ENCODE data around the gene MTRFR.
A peak's percentile ranks its signal among the peaks of the same experiment; 100 is the strongest.
"Not testable (repeated sequence)": the region's sequence is repeated elsewhere in the genome, so short reads cannot be mapped to it uniquely, and the experiment has no call there.

Gene MTRFR

GRCh38 chr12:123232807-123233504, at the start of gene MTRFR, which contains the start of gene MPHOSPH9:
TSS of gene MTRFR (plus strand) at chr12:123233436. CDS start at chr12:123253675, 20,239 bp downstream.
TSS of gene MPHOSPH9 (minus strand) at chr12:123233141. CDS start at chr12:123230364, 2,777 bp downstream.
- DNase-seq (ENCODE audit: low spot score): peak; percentile 99

- DNase-seq (ENCODE audit: low spot score): no peak
Observed at GRCh38 chr12:123187637-123188036, 45.6 kb upstream of the MTRFR start.

GRCh38 chr12:123199936-123200335, 33.3 kb upstream of the MTRFR start:
- no peak for DNase-seq (ENCODE audit: low spot score)

- no peak for DNase-seq (ENCODE audit: low spot score)
Observed at GRCh38 chr12:123200414-123200813, 32.8 kb upstream of the MTRFR start.

- not testable (repeated sequence) for DNase-seq (ENCODE audit: low spot score)
Observed at GRCh38 chr12:123206794-123207193, 26.4 kb upstream of the MTRFR start.

- not testable (repeated sequence) for DNase-seq (ENCODE audit: low spot score)
Observed at GRCh38 chr12:123207815-123208214, 25.4 kb upstream of the MTRFR start.

- DNase-seq (ENCODE audit: low spot score): no peak
Observed at GRCh38 chr12:123223241-123223668, 10.0 kb upstream of the MTRFR start.

- no peak for DNase-seq (ENCODE audit: low spot score)
Observed at GRCh38 chr12:123225443-123225842, 7.8 kb upstream of the MTRFR start.

- DNase-seq (ENCODE audit: low spot score): no peak
Observed at GRCh38 chr12:123227581-123228258, 5.5 kb upstream of the MTRFR start.

- no peak for DNase-seq (ENCODE audit: low spot score)
Observed at GRCh38 chr12:123229051-123229450, 4.2 kb upstream of the MTRFR start.

GRCh38 chr12:123231931-123232330, 1.3 kb upstream of the MTRFR start:
- DNase-seq (ENCODE audit: low spot score): no peak

- DNase-seq (ENCODE audit: low spot score): no peak
Observed at GRCh38 chr12:123232472-123232806, 797 bp upstream of the MTRFR start.

- no peak for DNase-seq (ENCODE audit: low spot score)
Observed at GRCh38 chr12:123233505-123234308, 471 bp downstream of the MTRFR start.

- DNase-seq (ENCODE audit: low spot score): peak; percentile 59
Observed at GRCh38 chr12:123237646-123238329, 4.6 kb downstream of the MTRFR start.

GRCh38 chr12:123238330-123238682, 5.1 kb downstream of the MTRFR start:
- DNase-seq (ENCODE audit: low spot score): no peak

GRCh38 chr12:123238961-123239360, 5.7 kb downstream of the MTRFR start:
- no peak for DNase-seq (ENCODE audit: low spot score)

GRCh38 chr12:123242116-123242904, 9.1 kb downstream of the MTRFR start:
- no peak for DNase-seq (ENCODE audit: low spot score)

- DNase-seq (ENCODE audit: low spot score): no peak
Observed at GRCh38 chr12:123243671-123244262, 10.5 kb downstream of the MTRFR start.

- no peak for DNase-seq (ENCODE audit: low spot score)
Observed at GRCh38 chr12:123245678-123246077, 12.4 kb downstream of the MTRFR start.

- not testable (repeated sequence) for DNase-seq (ENCODE audit: low spot score)
Observed at GRCh38 chr12:123248129-123248528, 14.9 kb downstream of the MTRFR start.

All from hepatic stellate cell (primary cell).